Medulla oblongata (tissue), 1 donor: ENCODE data around the gene SEMA3C.

Experiments
- DNase-seq: peaks from one replicate; pipeline ENCODE4 v3.0.0-alpha.2; 2015; ENCODE audit errors: extremely low spot score

Gene SEMA3C

GRCh38 chr7:80885757-80886156 lies 33.1 kb downstream of the SEMA3C start:
- no peak for DNase-seq

DNA sequence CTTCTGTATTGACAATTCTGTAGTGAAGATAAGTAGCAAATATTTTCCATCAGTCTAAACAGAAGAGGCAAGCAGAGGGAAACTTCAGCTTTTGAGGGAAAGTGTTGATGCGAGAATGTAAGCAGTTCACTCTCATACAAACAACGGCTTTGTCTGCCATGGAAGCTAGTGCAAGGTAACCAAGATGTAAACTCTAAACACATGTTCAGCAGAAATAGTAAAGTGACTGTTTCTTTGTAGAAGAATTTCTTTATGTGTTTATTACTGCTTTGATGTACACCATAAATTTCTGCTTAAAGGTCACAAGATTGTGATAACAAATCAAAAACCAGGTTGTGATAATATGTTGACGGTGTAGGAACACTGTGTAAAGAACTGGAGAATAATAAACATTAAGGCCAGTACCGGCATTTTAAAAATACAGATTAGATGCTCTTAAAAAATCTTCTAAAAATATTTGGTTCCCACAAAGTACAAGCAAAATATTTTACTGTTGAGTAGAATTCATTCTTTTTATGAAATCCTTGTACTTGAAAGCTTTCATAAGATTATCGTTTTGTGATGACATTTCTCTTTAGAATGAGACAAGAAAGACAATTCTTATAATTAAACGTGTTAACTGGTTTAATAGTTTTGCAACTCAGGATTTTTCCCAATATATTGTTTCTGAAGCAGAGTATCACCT lies 34.2 kb downstream of the SEMA3C start:
- DNase-seq, result no peak

- no peak for DNase-seq
Observed at GRCh38 chr7:80883154-80884025, 35.5 kb downstream of the SEMA3C start.

DNA sequence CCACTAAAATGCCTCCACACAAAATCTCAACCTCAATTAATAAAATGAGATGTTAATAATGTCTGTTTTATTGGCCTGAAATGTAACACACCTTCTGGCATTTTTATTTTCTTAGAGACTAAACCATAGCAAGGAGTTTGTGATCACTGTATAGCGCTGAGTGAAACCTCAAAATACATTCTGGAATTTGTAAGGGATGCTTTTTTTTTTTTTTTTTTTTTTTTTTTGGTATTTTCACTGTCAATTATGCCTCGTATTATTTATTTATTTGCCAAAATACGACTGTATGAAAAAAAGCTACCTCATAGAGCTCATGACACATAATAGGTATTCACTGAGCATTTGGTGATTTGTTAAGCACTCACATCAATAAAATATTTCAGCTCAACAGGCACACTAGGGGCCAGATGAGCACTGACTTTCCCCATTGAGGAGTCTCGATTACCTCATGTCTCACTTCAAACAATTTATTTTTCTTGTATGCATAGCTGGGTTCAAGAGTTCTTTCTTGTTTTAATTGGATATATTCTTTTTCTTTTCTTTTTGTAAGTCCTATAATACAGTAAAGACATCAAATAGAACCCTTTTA lies 36.5 kb downstream of the SEMA3C start:
- no peak for DNase-seq

DNA sequence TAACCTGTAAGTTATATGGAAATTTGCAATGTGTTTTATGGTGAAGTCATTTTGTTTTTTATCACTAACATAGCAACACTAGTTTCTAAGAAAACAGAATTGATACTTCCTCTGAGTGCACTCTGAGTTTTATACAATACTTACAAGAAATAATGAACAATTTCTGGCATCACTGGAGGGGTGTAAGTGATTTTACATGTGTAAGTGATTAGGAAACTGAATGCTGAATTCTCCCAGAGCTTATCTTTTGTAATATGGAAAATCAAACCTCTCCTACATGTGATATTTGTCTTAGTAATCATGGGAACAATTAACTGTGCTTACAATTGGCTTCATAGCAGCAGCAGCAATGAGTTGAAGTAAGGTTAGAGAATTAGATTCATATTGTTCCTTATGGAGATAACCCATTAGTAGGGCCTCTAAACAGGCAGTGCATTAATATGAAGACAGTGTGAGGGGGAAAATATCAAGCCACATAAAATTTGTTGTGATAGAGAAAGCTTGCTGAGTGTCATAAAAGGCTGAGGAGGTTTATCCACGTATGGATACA lies 37.4 kb downstream of the SEMA3C start:
- no peak for DNase-seq

GRCh38 chr7:80879849-80880248 lies 39.0 kb downstream of the SEMA3C start:
- no peak for DNase-seq

GRCh38 chr7:80876894-80877414 lies 41.9 kb downstream of the SEMA3C start:
- DNase-seq, result no peak

DNA sequence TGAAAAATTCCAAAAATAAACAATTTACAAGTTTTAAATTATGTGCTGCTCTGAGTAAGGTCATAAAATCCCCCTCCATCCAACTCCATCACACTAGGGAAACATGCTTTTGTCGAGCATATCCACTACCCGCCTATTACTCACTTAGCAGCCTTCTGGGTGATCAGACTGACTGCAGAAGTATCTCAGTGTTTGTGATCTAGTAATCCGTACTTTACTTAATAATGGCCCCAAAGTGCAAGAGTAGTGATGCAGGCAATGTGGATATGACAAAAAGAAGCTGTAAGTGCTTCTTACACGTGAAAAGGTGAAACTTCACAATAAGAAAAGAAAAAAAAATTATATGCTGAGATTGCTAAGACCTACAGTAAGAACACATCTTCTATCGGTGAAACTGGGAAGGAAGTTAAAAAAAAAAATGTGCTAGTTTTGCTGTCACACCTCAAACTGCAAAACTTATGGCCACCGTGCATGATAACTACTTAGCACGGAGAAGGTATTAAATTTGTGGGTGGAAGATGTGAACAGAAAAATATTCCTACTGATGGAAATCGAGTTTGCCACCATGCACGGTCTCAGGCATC lies 43.2 kb downstream of the SEMA3C start:
- no peak for DNase-seq

DNA sequence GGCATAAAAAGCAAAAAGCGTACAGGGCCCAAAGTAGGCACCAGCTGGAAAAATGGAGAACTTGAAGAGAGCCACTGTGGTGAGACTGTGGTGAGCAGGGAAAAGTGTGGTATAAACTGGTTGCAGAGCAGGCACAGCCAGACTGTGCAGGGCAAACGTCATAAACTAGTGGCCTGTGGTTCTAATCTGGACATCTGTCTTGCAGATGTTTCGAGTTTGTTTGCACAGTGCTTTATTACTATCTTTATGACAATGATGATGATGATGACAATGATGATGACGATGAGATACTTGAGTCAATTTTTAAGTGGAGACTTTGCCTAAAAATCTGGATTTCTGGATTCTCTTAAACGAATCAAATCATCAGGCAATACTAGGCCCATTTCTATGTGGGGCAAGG lies 45.7 kb downstream of the SEMA3C start:
- no peak for DNase-seq

DNA sequence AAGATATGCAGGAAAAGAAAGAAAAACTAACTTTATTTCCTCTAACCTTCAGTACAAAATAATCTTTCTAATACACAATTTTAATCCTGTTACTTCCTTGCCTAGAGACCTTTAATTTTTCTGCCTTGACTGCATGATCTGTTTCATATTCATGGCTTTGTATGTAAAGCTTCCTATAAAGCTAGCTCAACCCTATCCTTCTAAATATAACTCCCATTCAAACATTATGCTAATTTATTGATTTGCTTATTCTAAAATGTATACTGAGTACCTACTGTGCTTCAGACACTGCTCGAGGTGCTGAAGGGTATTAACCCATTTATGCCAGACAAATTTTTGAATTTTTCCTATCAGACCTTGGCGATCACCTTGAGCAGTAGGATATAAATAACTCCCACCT lies 47.6 kb downstream of the SEMA3C start:
- DNase-seq, result no peak

GRCh38 chr7:80870813-80871212 lies 48.0 kb downstream of the SEMA3C start:
- no peak for DNase-seq

- no peak for DNase-seq
Observed at GRCh38 chr7:80869821-80870751, 48.8 kb downstream of the SEMA3C start.

DNA sequence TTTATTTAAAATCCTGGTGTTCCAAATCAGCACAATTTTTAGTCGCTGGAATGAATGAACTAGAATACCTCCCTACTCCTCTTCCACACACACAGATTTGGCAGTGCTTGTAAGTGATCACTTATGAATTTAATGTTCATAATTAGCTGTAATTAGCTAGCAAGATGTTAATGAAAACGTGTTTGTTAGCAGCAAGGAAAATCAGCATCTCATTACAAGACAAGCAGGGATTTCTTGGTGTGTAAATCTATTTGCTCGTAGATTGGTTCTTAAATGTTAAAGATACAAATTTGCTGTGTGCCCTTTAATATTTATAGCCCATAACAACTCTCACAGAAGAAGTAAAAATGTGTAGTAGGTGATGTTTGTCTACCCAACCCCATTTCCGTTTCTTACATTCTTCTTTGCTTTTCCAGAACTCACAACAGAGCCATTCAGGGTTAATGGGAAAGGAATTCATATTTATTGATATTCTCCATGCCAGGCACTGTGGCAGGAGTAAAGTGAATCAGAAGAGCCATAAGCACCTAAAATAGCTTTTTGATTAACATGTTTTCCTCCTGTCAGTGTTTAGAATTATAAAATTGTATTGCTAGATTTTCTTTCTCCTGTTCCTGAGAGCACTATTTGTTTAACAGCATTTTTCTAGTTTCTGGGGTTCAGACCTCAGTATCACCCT lies 49.6 kb downstream of the SEMA3C start:
- DNase-seq, result no peak

GRCh38 chr7:80868566-80868965 lies 50.3 kb downstream of the SEMA3C start:
- no peak for DNase-seq

DNA sequence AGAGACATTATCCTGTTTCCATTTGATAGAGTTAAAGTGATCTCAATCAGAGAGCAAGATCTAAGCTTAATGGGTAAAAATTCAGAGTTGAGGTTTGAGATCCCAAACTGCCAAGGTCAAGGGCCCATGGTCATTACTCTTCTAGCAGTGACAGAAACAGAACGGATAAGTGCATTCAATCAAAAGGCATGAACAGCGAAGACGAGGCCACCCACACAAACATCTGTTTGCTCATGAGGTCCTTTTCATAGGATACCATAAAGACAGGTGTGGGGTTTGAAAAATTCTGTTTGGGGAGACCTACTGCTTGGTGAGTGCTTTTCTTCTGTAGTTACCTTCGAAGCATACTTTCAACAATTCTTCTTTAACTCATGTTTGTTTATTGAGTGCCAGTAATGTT lies 58.3 kb downstream of the SEMA3C start:
- no peak for DNase-seq

DNA sequence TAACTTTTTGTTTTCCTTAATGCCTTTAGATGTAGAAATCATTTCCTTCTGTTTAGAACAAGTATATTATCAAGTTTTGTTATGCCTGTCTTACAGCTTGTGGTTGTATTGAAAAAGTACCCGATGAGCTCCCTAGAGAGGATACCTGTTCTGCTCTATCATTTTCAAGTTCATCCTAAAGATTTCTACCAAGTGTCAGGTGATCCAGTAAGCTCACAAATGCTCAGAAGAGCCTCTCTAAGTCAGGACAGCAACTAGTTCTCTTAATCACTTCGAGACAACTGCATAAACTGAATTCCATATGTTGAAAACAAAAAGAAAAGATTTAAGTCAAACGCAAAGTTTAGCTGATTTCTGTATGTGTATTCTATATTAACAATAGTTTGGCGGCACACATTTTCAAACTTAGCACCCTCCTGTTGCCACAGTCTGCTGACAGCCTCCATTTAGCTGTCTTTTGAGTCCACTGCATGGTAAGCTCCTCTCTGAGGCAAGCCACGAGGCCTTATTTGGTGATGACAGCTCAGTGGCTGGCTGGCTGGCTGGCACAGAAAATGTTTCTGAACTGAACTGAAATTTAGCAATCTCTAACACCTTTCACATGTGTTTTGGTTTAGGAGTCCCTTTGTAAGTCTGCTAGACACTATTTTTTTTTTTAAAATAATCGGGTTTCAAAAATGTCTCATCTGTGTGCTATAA lies 59.4 kb downstream of the SEMA3C start:
- DNase-seq, result no peak

- no peak for DNase-seq
Observed at GRCh38 chr7:80858141-80858903, 60.5 kb downstream of the SEMA3C start.

- no peak for DNase-seq
Observed at GRCh38 chr7:80856769-80857168, 62.1 kb downstream of the SEMA3C start.
